Activated T-cell treated with anti-CD3 and anti-CD28 coated beads for 1 hour (primary cell): ENCODE results near the gene SLC5A6.
A peak's percentile ranks its signal among the peaks of the same experiment; 100 is the strongest.

ENCODE experiments used
- DNase-seq: peaks from one replicate; pipeline ENCODE4 v3.0.0-alpha.2; 2020; ENCODE audit warnings: low read depth

Gene SLC5A6

GRCh38 chr2:27236626-27237025 is 24.6 kb upstream of the SLC5A6 start:
- no peak for DNase-seq

GRCh38 chr2:27236136-27236535 is 24.1 kb upstream of the SLC5A6 start:
- DNase-seq: no peak

GRCh38 chr2:27233341-27233740 is 21.3 kb upstream of the SLC5A6 start:
- DNase-seq: no peak

- DNase-seq: no peak
These were observed 19.9 kb upstream of the SLC5A6 start for GRCh38 chr2:27231921-27232320.

GRCh38 chr2:27227501-27227900 is 15.4 kb upstream of the SLC5A6 start:
- no peak for DNase-seq

GRCh38 chr2:27225526-27225925 is 13.5 kb upstream of the SLC5A6 start:
- no peak for DNase-seq

- DNase-seq: no peak
These were observed 11.3 kb upstream of the SLC5A6 start for GRCh38 chr2:27223416-27223815.

GRCh38 chr2:27222407-27222806 is 10.3 kb upstream of the SLC5A6 start:
- DNase-seq: no peak

- no peak for DNase-seq
These were observed 9.1 kb upstream of the SLC5A6 start for GRCh38 chr2:27221166-27221565.

- DNase-seq: no peak
These were observed 8.0 kb upstream of the SLC5A6 start for GRCh38 chr2:27220091-27220490.

GRCh38 chr2:27219091-27219490 is 7.0 kb upstream of the SLC5A6 start:
- DNase-seq: no peak

GRCh38 chr2:27218614-27219013 is 6.5 kb upstream of the SLC5A6 start:
- DNase-seq: no peak

GRCh38 chr2:27217173-27218121 is 5.4 kb upstream of the SLC5A6 start, which contains the start of gene CAD:
TSS of gene CAD (plus strand) at chr2:27217369. CDS start at chr2:27217552, 183 bp downstream.
- DNase-seq: peak; percentile 79

- no peak for DNase-seq
These were observed 4.5 kb upstream of the SLC5A6 start for GRCh38 chr2:27216416-27217137.

GRCh38 chr2:27214941-27215340 is 2.9 kb upstream of the SLC5A6 start:
- DNase-seq: no peak

GRCh38 chr2:27212626-27213471 is 781 bp upstream of the SLC5A6 start:
- DNase-seq: peak; percentile 19

- DNase-seq: no peak
These were observed 676 bp downstream of the SLC5A6 start for GRCh38 chr2:27211241-27211942.

GRCh38 chr2:27209621-27210401 is 2.3 kb downstream of the SLC5A6 start:
- no peak for DNase-seq

GRCh38 chr2:27208486-27209050 is 3.5 kb downstream of the SLC5A6 start:
- no peak for DNase-seq

GRCh38 chr2:27206346-27206745 is 5.7 kb downstream of the SLC5A6 start:
- DNase-seq: no peak
